ENCODE measurements around the gene NRM.
"Not testable (repeated sequence)": the region's sequence is repeated elsewhere in the genome, so short reads cannot be mapped to it uniquely, and the experiment has no call there.

Gene NRM

DNA sequence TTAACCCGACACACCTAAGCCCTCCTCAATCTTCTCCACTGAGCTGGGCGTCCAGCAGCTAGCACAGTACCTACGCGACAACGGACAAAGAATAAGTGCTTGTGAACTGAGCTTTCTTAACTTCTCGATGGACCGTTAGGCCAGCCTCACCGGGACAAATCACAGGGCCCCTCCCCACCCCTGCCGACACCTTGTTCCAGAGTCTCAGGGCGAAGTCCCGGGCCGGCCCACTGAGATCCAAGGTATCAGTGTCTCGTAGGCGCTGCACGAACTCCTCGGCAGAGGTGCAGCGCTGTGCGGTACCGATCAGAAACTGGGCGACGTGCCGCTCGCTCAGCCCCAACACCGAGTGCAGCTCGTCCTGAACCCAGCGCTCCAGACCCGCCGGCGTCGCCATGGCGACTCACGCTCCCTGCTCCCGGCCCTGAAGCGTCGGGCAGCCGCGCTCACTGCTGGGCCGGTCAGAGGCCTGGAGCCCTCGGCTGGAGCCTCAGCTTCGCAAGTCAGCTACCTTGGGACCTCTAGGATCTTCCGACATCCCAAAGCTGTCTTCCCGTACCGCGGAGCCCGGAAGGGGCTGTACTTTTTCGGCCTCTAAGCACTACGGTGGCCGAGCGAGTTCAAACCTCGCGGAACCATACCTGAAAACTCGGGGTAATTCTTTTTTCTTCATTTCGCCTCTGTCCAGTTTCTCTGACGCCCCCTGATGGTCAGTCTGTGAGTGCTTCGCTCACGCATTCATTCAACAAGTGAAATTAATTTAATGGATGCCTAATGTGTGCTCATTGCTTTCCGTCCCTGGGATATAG is 18.1 kb downstream of the NRM start, which contains the start of gene DHX16:
DHX16 (minus strand) TSS at position 562 of the 809 bp plus-strand sequence; CDS start at position 397, 165 bp downstream.
- DNase-seq, result peak; percentile 32 to 93 (median 81)

DNA sequence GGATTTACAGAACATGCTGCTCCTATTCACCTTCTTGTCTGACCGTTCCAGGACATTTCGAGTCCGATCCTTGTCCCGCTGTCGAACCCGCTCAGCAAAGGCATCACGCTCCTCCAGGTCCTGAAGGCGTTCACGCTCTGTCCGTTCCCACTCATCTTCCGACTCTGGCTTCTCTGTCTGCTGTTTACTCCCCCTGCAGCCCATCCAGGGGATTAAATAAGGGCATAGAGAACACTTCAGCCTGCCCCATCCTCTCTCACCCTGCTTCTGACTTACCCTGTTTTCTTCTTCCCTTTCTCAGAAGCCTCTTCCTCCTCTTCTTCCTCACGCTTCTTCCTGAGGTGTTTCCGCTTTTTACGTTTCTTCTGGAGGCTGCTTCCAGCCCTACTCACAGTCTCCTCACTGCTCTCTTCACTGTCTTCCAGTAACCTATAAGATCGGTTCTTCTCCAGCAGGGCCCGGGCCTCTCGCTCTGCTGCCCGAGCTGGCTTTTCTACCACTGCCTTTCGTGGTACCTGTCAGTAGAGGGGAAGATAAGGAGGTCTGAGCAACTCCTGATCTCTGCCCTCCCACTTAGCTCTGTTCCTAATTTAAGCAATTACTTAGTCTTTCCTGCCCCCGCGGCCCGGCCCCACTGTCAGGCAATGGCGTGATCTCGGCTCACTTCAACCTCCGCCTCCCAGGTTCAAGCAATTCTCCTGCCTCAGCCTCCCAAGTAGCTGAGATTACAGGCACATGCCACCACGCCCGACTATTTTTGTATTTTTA is 19.8 kb downstream of the NRM start:
- no peak for DNase-seq

DNA sequence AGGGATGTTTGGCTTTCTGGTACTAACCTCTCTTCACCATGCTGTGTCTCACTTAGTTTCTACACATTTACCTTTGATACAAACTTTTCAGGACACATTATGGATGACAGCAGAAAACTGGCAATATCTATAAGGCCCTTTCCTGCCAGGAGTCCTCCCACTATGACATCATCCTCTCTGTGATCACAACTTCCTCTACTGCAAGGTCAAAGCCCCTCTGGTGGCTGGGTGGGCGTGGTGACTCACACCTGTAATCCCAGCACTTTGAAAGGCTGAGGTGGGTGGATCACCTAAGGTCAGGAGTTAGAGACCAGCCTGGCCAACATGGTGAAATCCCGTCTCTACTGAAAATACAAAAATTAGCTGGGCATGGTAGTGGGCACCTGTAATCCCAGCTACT is 24.5 kb downstream of the NRM start:
- DNase-seq, result not testable (repeated sequence)

DNA sequence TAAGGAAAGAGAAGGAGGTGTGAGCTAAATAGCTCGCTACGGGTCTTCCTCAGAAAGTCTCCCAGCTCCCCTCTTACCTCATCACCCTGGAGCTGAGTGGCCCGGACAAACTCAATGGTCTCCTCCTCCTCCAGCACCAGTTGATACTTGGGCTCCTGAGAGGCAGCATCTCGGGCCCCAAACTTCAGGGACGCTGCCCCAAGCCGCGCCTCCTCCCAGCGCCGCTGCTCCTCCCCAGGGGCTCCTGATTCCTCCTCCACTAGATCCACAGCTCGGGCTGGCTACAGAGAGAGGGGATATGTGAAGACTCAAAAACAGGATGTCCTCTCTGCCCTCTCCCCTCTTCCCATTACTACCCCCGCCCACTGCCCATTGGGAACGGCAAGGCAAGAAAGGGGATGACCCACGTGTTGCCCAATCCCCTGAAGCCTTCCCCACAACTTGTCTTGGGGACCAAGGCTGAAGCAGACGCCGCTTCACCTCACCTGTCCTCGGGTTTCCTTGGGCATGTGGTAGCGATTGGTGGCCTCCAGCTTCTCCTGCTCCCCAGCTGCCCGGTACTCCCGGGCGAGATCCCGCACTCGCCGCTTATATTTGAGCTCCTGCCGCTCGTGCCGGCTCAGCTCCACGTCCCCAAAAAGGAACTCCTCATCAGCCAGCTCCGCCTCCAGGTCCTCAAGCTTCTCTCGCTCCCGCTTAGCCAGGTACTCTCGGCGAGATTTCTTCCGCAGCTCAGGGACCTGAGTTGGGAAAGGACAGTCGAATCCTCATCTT is 25.6 kb downstream of the NRM start:
- no peak for DNase-seq

DNA sequence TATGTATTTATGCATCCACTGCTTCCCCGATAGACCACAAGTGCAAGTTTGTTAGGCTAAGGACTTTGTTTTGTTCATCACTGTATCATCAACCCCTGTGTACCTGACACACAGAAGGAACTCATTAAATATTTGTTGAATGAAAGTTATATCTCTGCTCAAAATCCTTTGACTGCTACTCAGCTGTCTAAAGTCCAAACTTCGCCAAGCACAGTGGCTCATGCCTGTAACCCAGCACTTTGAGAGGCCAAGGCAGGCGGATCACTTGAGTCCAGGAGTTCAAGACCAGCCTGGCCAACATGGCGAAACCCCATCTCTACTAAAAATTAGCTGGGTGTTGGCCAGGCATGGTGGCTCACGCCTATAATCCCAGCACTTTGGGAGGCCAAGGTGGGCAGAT is 32.9 kb downstream of the NRM start:
- DNase-seq, result not testable (repeated sequence)

DNA sequence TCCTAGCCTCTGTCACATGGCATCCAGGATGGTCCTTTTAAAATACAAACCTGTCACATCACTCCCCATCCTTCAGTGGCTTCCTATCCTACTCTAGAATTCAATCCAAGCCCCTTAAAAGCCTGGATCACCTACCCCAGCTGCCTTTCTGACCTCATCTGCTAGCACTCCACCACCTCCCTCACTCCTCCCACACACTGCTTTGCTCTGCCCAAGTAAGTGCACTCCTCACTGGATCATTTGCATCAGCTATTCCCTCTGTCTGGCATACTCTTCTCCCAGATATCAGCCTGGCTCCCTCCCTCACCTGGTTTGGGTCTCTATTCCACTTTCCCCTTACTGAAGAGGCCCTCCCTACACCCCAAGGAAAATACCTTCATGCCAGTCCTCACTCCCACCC is 33.3 kb downstream of the NRM start:
- no peak for DNase-seq

DNA sequence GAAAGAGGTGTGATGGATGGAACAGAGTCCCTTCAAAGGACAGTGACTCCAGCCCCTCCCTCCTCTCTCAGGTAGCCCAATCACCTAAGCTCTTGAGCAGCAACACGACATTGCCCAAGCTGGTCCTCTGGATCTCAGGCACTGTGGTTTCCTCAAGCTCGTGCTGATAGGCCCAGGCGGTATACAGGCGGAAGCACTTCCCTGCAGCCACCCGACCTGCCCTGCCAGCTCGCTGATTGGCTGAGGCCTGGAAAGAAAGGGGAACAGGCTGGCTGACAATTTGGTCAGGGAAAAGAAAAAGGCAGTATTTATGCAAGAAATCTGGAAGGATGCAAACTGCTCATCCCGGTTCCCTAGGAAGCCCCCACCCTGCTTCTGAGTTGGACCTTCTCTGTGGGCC is 34.3 kb downstream of the NRM start:
- DNase-seq, result peak in 2 of 51 donors; percentile 4 to 11

DNA sequence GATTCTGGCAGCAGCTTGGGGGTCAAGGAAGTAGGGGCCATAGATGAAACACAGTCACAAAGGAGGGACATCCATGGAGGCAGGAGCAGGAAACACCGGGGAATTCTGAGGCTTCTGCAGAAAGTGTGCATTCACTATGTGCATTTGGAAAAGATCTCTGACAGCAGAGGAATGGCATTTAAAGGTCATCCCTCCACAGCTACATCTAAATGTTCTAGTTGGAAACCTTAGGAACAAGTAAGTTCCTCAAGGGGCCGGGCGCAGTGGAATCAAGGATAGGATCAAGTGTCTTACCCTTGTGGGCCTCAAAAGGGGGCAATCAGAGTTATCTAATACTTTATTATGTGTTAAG is 35.1 kb downstream of the NRM start:
- no peak for DNase-seq

DNA sequence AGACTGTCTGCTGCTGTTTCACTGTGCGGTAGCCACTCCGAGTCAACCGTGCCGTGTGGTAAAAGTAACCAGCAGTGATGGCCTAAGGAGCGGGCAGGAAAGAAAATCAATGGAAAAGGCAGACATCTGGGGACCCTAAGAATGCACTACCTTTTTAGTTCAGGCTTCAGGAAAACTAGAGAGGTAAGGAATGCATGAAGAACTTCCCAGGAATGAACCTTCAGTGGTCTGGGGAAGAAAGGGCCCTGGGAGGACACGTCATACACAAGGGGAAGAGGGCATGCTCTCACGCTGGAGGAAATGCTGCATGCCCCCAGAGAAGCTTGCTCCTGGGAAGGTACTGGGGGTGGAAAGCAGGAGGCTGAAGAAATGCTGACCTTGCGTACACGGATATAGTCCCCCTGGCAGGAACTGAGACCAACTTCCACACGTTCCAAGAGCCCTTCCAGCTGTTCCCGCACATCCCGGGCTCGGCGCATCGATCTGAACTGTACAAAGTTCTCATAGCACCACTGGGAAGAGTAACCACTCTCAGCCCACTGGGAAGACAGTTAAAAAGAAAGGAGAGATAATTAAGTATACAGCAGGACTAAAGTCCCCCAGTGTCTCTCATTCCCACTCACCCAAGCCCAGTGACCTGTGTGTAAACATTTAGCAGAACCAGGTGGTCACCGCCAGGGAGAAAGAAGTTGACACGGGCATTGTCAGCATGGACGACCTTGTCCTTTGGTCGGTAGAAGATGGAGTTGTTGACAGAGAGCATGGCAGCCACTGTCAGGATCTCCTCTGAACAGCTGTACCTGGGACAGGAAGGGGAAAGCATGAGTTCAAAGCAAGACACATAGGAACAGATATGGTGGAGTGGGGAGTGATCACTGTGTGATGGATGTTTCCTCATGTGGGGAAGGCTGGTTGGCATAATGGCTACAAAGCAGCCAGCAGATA is 35.7 kb downstream of the NRM start:
- DNase-seq, result no peak

DNA sequence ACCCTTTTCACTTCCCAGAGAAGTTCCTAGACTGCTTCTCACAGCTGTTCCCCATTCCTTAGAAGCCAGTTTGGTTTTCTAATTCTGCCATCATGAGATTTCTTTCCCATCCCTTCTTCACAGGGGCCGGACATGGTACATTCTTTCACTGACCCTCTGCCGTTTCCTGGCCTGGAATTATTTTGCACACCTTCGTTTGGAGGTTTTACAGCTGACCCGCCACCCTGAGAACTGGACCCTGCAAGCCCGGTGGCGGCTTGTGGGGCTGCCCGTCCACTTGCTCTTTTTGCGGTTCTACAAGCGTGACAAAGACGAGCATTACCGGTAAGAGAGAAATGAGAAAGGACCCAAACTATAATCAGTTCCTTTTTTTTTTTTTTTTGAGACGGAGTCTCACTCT is 39.6 kb downstream of the NRM start:
- no peak for DNase-seq

DNA sequence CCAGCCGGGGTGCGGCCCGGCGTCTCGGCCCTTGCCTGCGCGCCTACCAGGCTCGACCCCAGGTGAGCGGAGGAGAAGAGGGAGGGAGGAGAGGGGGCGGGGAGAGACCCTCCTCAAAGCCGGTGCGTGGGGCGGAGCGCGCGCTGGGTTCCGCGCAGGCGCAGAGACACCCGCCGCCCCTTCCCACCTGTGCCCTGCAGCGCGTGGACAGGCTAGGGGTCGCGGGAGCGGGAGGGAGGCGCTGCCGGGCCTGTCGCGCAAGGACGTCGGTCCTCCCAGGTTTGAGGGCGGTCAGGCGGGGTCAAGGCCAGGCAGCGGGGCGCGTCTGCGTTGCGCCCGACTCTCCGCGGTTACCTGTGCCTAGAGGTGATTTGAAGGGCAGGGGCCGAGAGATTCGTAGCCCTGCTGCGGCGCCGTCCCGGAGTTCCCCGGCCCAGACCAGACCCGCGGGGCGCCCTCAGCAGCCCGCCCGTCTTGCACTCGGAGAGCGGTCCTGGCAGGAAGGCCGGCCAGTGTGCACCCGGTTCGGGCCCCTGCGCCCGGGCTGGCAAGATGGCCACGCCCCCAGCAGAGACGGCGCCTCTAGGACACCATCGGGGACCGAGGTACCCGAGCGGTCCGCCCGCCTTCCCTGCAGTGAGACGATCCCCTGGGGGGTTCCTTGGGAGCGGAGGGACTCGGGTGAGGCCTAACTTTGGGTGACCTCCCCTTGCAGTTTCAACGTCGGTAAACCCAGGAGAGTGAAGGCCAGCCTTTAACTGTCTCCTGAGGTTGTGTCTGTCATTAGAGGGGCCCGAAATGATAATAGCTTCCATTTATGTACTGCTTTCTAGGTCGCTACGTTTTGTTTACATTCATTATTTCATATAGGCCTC is 43.3 kb downstream of the NRM start:
- DNase-seq, result peak in 50 of 51 donors; percentile 29 to 95 (median 72)

DNA sequence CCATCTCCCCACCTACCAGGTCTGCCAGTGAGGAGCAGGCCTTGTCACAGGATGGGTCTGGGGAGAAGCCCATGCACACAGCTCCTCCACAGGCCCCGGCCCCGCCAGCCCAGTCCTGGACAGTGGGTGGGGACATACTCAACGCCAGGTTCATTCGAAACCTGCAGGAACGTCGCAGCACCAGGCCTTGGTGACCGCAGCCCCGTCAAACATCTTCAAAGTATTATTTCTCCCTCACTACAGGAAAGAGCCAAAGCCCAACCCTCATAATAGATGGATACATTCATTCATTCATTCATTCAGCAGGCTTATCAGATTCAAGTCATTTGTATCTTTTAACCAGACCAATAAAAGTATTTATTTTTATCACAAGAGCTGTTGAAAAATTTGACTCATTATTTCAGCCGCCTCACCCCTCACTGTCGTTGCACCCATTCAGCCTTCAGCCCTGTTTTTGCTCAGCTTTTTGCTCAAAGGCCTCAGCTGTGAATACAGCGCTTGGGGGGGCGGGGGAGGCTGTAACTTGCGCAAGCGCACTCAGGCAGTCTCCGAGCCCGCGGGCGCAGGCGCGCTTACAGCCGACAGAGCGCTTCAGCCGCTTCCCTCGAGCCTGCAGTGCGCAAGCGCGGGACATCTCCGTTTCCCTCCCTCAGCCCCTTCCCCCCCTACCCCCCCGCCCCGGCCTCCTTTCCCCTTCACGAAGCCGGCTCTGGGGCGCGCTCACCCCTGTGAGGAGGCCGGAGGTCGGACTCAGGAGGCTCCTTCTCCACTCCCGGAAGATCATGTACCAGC is 44.1 kb downstream of the NRM start, which contains the start of gene C6orf136:
C6orf136 (plus strand) TSS at position 684 of the 792 bp plus-strand sequence; CDS start at position 783, 99 bp downstream.
- DNase-seq, result peak; percentile 68 to 96 (median 88)

DNA sequence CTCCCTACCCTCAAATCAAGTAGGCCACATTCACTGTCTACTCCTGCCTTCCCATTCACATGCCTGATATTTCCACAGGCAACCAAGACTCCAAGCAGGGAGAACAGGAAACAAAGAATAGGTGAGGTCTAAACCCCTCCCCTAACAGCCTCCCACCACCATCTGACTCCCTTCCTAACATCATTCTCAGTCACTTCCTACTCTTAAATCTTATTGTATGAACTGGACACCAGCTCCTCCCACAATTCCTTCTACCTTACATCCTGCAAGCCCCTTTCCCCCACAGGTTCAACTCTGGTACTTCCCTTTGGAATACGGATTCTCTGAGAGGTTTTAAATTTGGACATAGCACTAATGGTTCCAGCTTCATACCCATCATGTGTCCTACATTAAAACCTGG is 44.8 kb downstream of the NRM start:
- no peak for DNase-seq

DNA sequence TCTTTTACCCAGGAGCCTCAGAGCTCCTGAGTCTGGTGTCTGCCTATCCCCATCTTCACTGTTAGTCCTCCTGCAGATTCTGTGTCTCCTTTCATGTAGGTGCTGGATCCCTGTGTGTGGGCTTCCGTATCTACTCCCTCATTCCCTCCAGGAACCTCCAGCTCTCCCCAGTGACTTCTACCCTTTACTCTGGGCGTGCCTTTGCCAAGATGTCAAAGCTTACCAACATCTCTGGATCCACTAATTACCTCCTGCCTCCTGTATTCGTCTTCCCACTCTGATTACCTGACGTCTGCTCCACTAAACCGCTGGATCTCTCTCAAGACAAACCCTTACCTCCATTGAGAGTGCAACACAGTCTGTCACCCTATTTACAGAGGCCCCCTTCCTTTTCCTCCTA is 46.0 kb downstream of the NRM start:
- DNase-seq, result no peak

DNA sequence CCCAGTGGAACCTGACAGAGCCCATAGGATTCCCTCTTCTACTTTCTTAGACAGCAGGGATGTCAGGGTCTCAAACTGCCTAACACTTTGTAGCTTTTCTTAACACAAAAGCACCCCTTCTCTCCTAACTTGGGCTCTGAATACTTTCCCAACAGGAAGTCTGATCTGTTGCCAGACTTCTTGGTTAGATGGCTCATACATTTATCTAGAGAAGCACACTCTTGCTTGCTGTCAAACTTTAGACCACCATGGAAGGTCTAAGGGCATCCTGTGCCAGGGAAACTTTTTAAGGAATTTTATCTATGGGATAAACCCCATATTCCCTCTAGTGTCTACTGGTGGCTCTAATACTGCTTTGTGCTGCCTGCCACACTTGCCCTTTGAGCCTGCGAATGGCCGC is 47.1 kb downstream of the NRM start:
- DNase-seq, result no peak

DNA sequence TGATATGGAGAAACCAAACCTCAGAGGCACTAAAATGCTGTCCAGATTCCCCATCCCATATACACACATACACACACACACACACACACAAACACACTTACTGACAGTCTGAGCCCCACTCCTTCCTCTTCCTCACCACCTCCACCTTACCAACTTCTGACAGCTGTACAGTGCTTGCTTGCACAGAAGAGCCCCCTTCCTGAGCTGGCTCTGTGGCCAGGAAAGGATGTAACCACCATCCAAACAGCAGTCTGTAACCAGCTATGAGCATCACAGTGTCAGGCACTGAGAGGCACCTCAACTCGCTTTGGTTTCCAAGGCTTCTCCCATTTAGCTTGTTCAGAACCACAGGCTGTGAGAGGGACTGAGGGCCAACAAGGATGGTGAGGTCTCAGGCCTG is 49.7 kb downstream of the NRM start:
- no peak for DNase-seq

DNA sequence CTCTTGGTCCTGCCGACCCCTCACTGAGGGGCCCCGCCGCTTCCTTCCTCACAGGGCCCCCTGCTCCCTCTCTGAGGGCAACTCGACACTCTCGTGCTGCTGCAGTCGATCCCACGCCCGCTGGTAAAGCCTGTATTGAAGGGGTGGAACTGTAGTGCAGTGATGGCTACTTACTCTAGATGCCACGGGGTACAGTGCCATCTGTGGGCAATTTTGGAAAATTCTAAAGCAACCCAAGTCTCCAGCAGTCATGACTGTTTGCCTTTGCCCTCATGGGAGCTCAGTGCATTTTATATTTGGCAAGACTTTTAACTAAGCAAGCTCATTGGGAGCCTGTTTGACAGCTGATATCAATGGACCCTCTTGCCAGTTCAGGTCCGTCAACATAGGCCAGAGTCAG is 50.3 kb downstream of the NRM start:
- no peak for DNase-seq
